Colonic mucosa (tissue), 4 donors: ENCODE results near the gene UBE2D2. TPM values are rescaled to one million over a fixed set of nuclear protein-coding genes. Genes with fewer than 3 reads are reported as not detected.

Source experiments
- DNase-seq: peaks from one replicate; pipeline ENCODE4 v3.0.0-alpha.2; 2020
- H3K27ac ChIP-seq: fragments of 200-600 bp; one replicate; pipeline ENCODE4 v1.8.0; 2021
- H3K27me3 ChIP-seq: fragments of 200-600 bp; one replicate; pipeline ENCODE4 v1.8.0; 2021
- H3K36me3 ChIP-seq: fragments of 200-600 bp; one replicate; pipeline ENCODE4 v1.8.0; 2021
- H3K4me1 ChIP-seq: fragments of 200-600 bp; one replicate; pipeline ENCODE4 v1.8.0; 2021; ENCODE audit warnings: mild to moderate bottlenecking
- H3K4me3 ChIP-seq: fragments of 200-600 bp; one replicate; pipeline ENCODE4 v1.8.0; 2021
- H3K9ac ChIP-seq, 2 donors: one replicate each; pipeline ENCODE4 v1.7.0; 2013; ENCODE audit warnings: control low read depth in 2 of 2, low read depth in 2 of 2, low read length in 2 of 2
- H3K9me3 ChIP-seq: fragments of 200-600 bp; one replicate; pipeline ENCODE4 v1.8.0; 2021
- CTCF ChIP-seq: fragments of 200-600 bp; IDR thresholded peaks from one replicate; pipeline ENCODE4 v1.8.0; 2022; ENCODE audit warnings: antibody characterized with exemption, mild to moderate bottlenecking
- intact Hi-C: fragments of 100-400 bp; cut with DNase I; formaldehyde crosslinking; loops from one replicate; pipeline ENCODE4 v1.14.1; 2022
- total RNA-seq, 2 donors: library from RNA; stranded (reverse); fragmentation: NEBNext Ultra II Directional in 1 of 2; extraction: Animal tissue kit (Norgen Biotek cat#: 25700) in 1 of 2; gene quantifications; one replicate each; pipeline ENCODE4 v1.2.1, GENCODE V29; 2021
- donor health status: healthy.
- donor health status: DM: no; HTN: no; CAD: no.
- donor health status: DM: no; HTN: no; CAD: no.

The UBE2D2 gene
- total RNA-seq, 2 donors from 2014 or later: 146 to 155 TPM

- no peak for TF ChIP-seq CTCF
- no peak for DNase-seq
- Histone ChIP-seq H3K27me3 (no peaks in the 10 kb centered on the region), H3K9me3 (no peaks in the 10 kb centered on the region), H3K9ac (no peak overlapping the region), H3K27ac (no peak overlapping the region), H3K4me1 (peaks cover 14% of the 10 kb centered on the region), H3K4me3 (no peak overlapping the region), H3K36me3 (no peaks in the 10 kb centered on the region)
- intact Hi-C loops: no loop called here
Measured at GRCh38 chr5:139662617-139663016, 101.5 kb downstream of the UBE2D2 start.

GRCh38 chr5:139663207-139664085 lies 102.3 kb downstream of the UBE2D2 start:
- no peak for DNase-seq
- H3K4me3 ChIP-seq: no peak overlapping the region
- H3K9me3 ChIP-seq: no peaks in the 10 kb centered on the region
- H3K36me3 ChIP-seq: no peaks in the 10 kb centered on the region
- no peak overlapping the region for H3K27ac ChIP-seq
- intact Hi-C loops: no loop called here
- TF ChIP-seq CTCF: no peak
- peaks cover 14% of the 10 kb centered on the region for H3K4me1 ChIP-seq
- no peak overlapping the region for H3K9ac ChIP-seq
- H3K27me3 ChIP-seq: no peaks in the 10 kb centered on the region

GRCh38 chr5:139664086-139664693 lies 103.1 kb downstream of the UBE2D2 start:
- intact Hi-C loops: no loop called here
- peaks cover 18% of the 10 kb centered on the region for H3K4me1 ChIP-seq
- H3K27ac ChIP-seq: no peak overlapping the region
- no peak overlapping the region for H3K4me3 ChIP-seq
- H3K27me3 ChIP-seq: no peaks in the 10 kb centered on the region
- no peak overlapping the region for H3K9ac ChIP-seq
- no peak for TF ChIP-seq CTCF
- H3K36me3 ChIP-seq: no peaks in the 10 kb centered on the region
- DNase-seq: no peak
- H3K9me3 ChIP-seq: no peaks in the 10 kb centered on the region

GRCh38 chr5:139664727-139665351 lies 103.7 kb downstream of the UBE2D2 start:
- H3K4me3 ChIP-seq: no peak overlapping the region
- H3K4me1 ChIP-seq: peaks cover 11% of the 10 kb centered on the region
- intact Hi-C loops: no loop called here
- no peak for DNase-seq
- TF ChIP-seq CTCF: no peak
- H3K27me3 ChIP-seq: no peaks in the 10 kb centered on the region
- no peak overlapping the region for H3K27ac ChIP-seq
- H3K9me3 ChIP-seq: no peaks in the 10 kb centered on the region
- no peak overlapping the region for H3K9ac ChIP-seq
- H3K36me3 ChIP-seq: no peaks in the 10 kb centered on the region

GRCh38 chr5:139665626-139666025 lies 104.5 kb downstream of the UBE2D2 start:
- H3K4me3 ChIP-seq: no peak overlapping the region
- no peak for DNase-seq

More at GRCh38 chr5:139665626-139666025, 104.5 kb downstream of the UBE2D2 start:
- Histone ChIP-seq H3K36me3 (no peaks in the 10 kb centered on the region), H3K27me3 (no peaks in the 10 kb centered on the region), H3K4me1 (peaks cover 4% of the 10 kb centered on the region), H3K27ac (no peak overlapping the region), H3K9ac (no peak overlapping the region), H3K9me3 (no peaks in the 10 kb centered on the region)
- intact Hi-C loops: no loop called here
- no peak for TF ChIP-seq CTCF
